K562 (cell line): ENCODE data around the gene TRIM44. TPM values are rescaled to one million over a fixed set of nuclear protein-coding genes. Genes with fewer than 3 reads are reported as not detected.

ENCODE experiments used
- CHD7 ChIP-seq: fragments of 200-600 bp; sonication (generic); IDR thresholded peaks from one replicate; pipeline ENCODE4 v1.6.1; 2012; ENCODE audit warnings: mild to moderate bottlenecking, low read depth, low read length, inconsistent platforms
- HNRNPLL ChIP-seq: fragments of 200-400 bp; formaldehyde crosslinking; IDR thresholded peaks from 2 replicates; pipeline ENCODE4 v1.6.1; 2017; ENCODE audit warnings: low read length, low read depth, mild to moderate bottlenecking; ENCODE audit not compliant: poor library complexity, severe bottlenecking
- PRPF4 ChIP-seq: fragments of 200-400 bp; formaldehyde crosslinking; IDR thresholded peaks from one replicate; pipeline ENCODE4 v1.6.1; 2017; ENCODE audit warnings: low read length, low read depth, mild to moderate bottlenecking; ENCODE audit not compliant: insufficient read depth, poor library complexity, severe bottlenecking
- ZNF121 ChIP-seq: sonication (generic); formaldehyde crosslinking; conservative IDR thresholded peaks from 2 replicates; pipeline ENCODE4 v1.8.0; 2022; ENCODE audit warnings: missing genetic modification reagents
- ZNF239 ChIP-seq: fragments of 250-450 bp; sonication (Bioruptor Pico); IDR thresholded peaks from 2 replicates; pipeline ENCODE4 v1.4.0; 2020; ENCODE audit warnings: mild to moderate bottlenecking
- polyA plus RNA-seq, 8 experiments: library from polyadenylated mRNA; depleted of rRNA in 4 of 8; stranded (reverse) in 5 of 8; unstranded in 3 of 8; fragments of >200 nt; fragmentation: Nextera tagmentation in 2 of 8; fragmentation: Illumina TruSeq in 1 of 8; extraction: Ambion mirVana in 2 of 8; extraction: Trizol in 1 of 8; gene quantifications; 2 replicates each; pipeline versions ENCODE4 v1.2.1 to v1.2.3, GENCODE V29; 2011 to 2014; ENCODE audit warnings: inconsistent platforms in 1 of 8, missing spikeins in 1 of 8
- total RNA-seq, 7 experiments: library from RNA; depleted of rRNA in 6 of 7; stranded (reverse); fragments of >200 nt in 6 of 7; fragmentation: Illumina TruSeq in 2 of 7; extraction: Trizol in 2 of 7; gene quantifications; 2 replicates each; pipeline versions ENCODE4 v1.2.1 to v1.2.3, GENCODE V29; 2011 to 2021; ENCODE audit warnings: low replicate concordance in 1 of 7

Gene TRIM44
- total and polyA plus RNA-seq, 9 of the 15 experiments (the other 6 are each of a cell fraction or from before 2014, with no cell fraction given), result 8.3 to 105 (median 37.2) TPM

GRCh38 chr11:35751664-35752061, 89.1 kb downstream of the TRIM44 start (continued):
- TF ChIP-seq CHD7 (no peak), PRPF4 (no peak), ZNF239 (CRISPR knock-in tag) (no peak), ZNF121 (CRISPR knock-in tag) (no peak), HNRNPLL (no peak)
